DOHH2 (cell line): Measurements from ENCODE around the gene PRKAR2A.
"Not testable (repeated sequence)": the region's sequence is repeated elsewhere in the genome, so short reads cannot be mapped to it uniquely, and the experiment has no call there.

Experiments
- H3F3A ChIP-seq: fragments of 200-600 bp; sonication (generic), shearing (Covaris generic); 2 replicates; pipeline ENCODE4 v1.6.0; 2016; ENCODE audit warnings: antibody characterized with exemption, mild to moderate bottlenecking; ENCODE audit not compliant: control insufficient read depth, insufficient read depth
- H3K27ac ChIP-seq: fragments of 200-600 bp; sonication (generic); 2 replicates; pipeline ENCODE4 v1.5.1; 2014; ENCODE audit warnings: low read depth, mild to moderate bottlenecking, low read length, moderate library complexity
- H3K27me3 ChIP-seq: fragments of 200-600 bp; sonication (generic); 2 replicates; pipeline ENCODE4 v1.6.1; 2014; ENCODE audit warnings: mild to moderate bottlenecking, low read length, mixed read lengths; ENCODE audit not compliant: control insufficient read depth
- H3K36me3 ChIP-seq: fragments of 200-600 bp; sonication (generic); 2 replicates; pipeline ENCODE4 v1.6.1; 2014; ENCODE audit warnings: mild to moderate bottlenecking, low read length, moderate library complexity, mixed read lengths; ENCODE audit not compliant: control insufficient read depth
- H3K4me1 ChIP-seq: fragments of 200-600 bp; sonication (generic); 2 replicates; pipeline ENCODE4 v1.6.1; 2014; ENCODE audit warnings: mild to moderate bottlenecking, low read length, mixed read lengths; ENCODE audit not compliant: control insufficient read depth
- H3K4me2 ChIP-seq: fragments of 200-600 bp; sonication (generic); 2 replicates; pipeline ENCODE4 v1.6.0; 2014; ENCODE audit warnings: mild to moderate bottlenecking, low read length, moderate library complexity
- H3K4me3 ChIP-seq: fragments of 200-600 bp; sonication (generic); 2 replicates; pipeline ENCODE4 v1.5.1; 2014; ENCODE audit warnings: mild to moderate bottlenecking, low read length, mixed read lengths
- H3K79me2 ChIP-seq: fragments of 200-600 bp; sonication (generic); 2 replicates; pipeline ENCODE4 v1.6.1; 2014; ENCODE audit warnings: mild to moderate bottlenecking, low read length, mixed read lengths; ENCODE audit not compliant: control insufficient read depth
- H3K9me2 ChIP-seq: fragments of 200-600 bp; sonication (generic); replicated peaks from 2 replicates; pipeline ENCODE4 v1.6.1; 2014; ENCODE audit warnings: mild to moderate bottlenecking, low read length, mixed read lengths; ENCODE audit not compliant: control insufficient read depth
- H3K9me3 ChIP-seq: fragments of 200-600 bp; sonication (generic); 2 replicates; pipeline ENCODE4 v1.6.1; 2014; ENCODE audit warnings: antibody characterized with exemption, low read length, mixed read lengths; ENCODE audit not compliant: control insufficient read depth, insufficient read depth
- H4K20me1 ChIP-seq: fragments of 200-600 bp; sonication (generic); 2 replicates; pipeline ENCODE4 v1.6.0; 2014; ENCODE audit warnings: low read depth, mild to moderate bottlenecking, antibody characterized with exemption, low read length, moderate library complexity; ENCODE audit not compliant: control insufficient read depth, insufficient read depth
- CTCF ChIP-seq: fragments of 200-600 bp; sonication (generic); IDR thresholded peaks from one replicate; pipeline ENCODE4 v1.5.1; 2014; ENCODE audit warnings: antibody characterized with exemption, mild to moderate bottlenecking, low read depth, low read length; ENCODE audit not compliant: poor library complexity, severe bottlenecking
- EZH2phosphoT487 ChIP-seq: fragments of 200-600 bp; sonication (generic); IDR thresholded peaks from 2 replicates; pipeline ENCODE4 v1.6.1; 2017; ENCODE audit warnings: borderline replicate concordance, mild to moderate bottlenecking, antibody characterized with exemption, low read length, moderate library complexity, mixed read lengths

The PRKAR2A gene

DNA sequence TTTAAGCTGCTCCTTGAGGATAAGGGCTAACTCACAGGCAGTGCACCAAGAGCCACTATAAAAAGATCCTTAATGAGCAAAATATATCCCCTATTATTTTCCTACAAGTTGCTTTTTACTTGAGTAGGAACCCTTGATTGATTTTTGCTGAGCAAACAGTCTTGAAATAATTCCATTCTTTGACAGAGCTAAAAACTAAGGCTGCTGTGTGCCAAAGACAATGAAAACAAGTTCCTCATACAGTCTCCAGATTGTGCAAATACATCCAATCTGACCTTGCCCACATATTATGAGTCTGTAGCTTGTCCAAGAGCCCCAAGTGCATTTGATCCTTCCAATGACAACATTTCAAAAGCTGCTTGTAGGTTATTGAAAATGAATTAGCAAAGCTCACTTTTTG is 15.0 kb downstream of the PRKAR2A start:
- Histone ChIP-seq H3K9me3 (no peaks in the 10 kb centered on the region), H3K4me2 (no peak overlapping the region), H3K36me3 (no peaks in the 10 kb centered on the region), H3K4me3 (no peak overlapping the region), H3K9me2 (no peaks in the 10 kb centered on the region), H3F3A (no peaks in the 10 kb centered on the region), H4K20me1 (no peaks in the 10 kb centered on the region), H3K27me3 (no peaks in the 10 kb centered on the region), H3K79me2 (peaks cover 4% of the 10 kb centered on the region), H3K27ac (no peak overlapping the region), H3K4me1 (peaks cover 13% of the 10 kb centered on the region)
- TF ChIP-seq CTCF (no peak), EZH2phosphoT487 (no peak)

DNA sequence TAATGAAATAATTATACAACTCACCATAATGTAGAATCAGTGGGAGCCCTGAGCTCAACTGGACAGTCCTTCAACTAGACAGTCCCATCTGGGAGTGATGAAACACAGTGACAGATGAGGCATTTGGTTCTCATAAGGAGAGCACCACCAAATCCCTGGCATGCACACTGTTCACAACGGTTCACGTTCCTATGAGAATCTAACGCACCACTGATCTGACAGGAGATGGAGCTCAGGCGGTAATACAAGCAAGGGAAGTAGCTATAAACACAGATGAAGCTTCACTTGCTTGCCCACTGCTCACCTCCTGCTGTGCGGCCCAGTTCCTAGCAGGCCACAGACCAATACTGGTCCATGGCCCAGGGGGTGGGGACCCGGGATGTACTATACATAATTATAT is 17.0 kb downstream of the PRKAR2A start:
- H3K4me2 ChIP-seq = no peak overlapping the region
- no peaks in the 10 kb centered on the region for H3F3A ChIP-seq
- no peaks in the 10 kb centered on the region for H3K9me2 ChIP-seq
- H3K4me1 ChIP-seq = peaks cover 7% of the 10 kb centered on the region
- TF ChIP-seq CTCF = no peak
- TF ChIP-seq EZH2phosphoT487 = no peak
- H3K27ac ChIP-seq = no peak overlapping the region
- H3K36me3 ChIP-seq = no peaks in the 10 kb centered on the region
- peaks cover under 1% of the 10 kb centered on the region for H3K79me2 ChIP-seq
- H3K27me3 ChIP-seq = no peaks in the 10 kb centered on the region
- H3K9me3 ChIP-seq = no peaks in the 10 kb centered on the region
- H3K4me3 ChIP-seq = no peak overlapping the region
- no peaks in the 10 kb centered on the region for H4K20me1 ChIP-seq

- not testable (repeated sequence) for H3F3A ChIP-seq, H3K9me2 ChIP-seq, H3K9me3 ChIP-seq, H3K4me1 ChIP-seq, H3K4me3 ChIP-seq, H3K4me2 ChIP-seq, H3K36me3 ChIP-seq, H3K27me3 ChIP-seq, H3K79me2 ChIP-seq, H4K20me1 ChIP-seq, H3K27ac ChIP-seq
Observed at GRCh38 chr3:48829525-48829924, 18.1 kb downstream of the PRKAR2A start.

GRCh38 chr3:48827874-48828273 is 19.8 kb downstream of the PRKAR2A start:
- not testable (repeated sequence) for H3K27me3 ChIP-seq, H3K27ac ChIP-seq, H3F3A ChIP-seq, H4K20me1 ChIP-seq, H3K79me2 ChIP-seq, H3K4me1 ChIP-seq, H3K9me3 ChIP-seq, H3K9me2 ChIP-seq, H3K36me3 ChIP-seq, H3K4me3 ChIP-seq, H3K4me2 ChIP-seq
